ENCODE data around the gene LPCAT3.

Gene LPCAT3

DNA sequence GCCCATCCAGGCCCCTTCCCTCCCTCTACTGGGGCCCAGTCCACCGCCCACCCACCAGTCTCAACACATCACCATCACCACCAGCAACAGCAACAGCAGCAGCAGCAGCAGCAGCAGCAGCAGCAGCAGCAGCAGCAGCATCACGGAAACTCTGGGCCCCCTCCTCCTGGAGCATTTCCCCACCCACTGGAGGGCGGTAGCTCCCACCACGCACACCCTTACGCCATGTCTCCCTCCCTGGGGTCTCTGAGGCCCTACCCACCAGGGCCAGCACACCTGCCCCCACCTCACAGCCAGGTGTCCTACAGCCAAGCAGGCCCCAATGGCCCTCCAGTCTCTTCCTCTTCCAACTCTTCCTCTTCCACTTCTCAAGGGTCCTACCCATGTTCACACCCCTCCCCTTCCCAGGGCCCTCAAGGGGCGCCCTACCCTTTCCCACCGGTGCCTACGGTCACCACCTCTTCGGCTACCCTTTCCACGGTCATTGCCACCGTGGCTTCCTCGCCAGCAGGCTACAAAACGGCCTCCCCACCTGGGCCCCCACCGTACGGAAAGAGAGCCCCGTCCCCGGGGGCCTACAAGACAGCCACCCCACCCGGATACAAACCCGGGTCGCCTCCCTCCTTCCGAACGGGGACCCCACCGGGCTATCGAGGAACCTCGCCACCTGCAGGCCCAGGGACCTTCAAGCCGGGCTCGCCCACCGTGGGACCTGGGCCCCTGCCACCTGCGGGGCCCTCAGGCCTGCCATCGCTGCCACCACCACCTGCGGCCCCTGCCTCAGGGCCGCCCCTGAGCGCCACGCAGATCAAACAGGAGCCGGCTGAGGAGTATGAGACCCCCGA lies 81.4 kb downstream of the LPCAT3 start:
- FAIRE-seq = no peak

DNA sequence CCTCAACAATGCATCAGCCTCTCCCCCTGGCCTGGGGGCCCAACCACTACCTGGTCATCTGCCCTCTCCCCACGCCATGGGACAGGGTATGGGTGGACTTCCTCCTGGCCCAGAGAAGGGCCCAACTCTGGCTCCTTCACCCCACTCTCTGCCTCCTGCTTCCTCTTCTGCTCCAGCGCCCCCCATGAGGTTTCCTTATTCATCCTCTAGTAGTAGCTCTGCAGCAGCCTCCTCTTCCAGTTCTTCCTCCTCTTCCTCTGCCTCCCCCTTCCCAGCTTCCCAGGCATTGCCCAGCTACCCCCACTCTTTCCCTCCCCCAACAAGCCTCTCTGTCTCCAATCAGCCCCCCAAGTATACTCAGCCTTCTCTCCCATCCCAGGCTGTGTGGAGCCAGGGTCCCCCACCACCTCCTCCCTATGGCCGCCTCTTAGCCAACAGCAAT lies 82.1 kb downstream of the LPCAT3 start:
- no peak for FAIRE-seq

DNA sequence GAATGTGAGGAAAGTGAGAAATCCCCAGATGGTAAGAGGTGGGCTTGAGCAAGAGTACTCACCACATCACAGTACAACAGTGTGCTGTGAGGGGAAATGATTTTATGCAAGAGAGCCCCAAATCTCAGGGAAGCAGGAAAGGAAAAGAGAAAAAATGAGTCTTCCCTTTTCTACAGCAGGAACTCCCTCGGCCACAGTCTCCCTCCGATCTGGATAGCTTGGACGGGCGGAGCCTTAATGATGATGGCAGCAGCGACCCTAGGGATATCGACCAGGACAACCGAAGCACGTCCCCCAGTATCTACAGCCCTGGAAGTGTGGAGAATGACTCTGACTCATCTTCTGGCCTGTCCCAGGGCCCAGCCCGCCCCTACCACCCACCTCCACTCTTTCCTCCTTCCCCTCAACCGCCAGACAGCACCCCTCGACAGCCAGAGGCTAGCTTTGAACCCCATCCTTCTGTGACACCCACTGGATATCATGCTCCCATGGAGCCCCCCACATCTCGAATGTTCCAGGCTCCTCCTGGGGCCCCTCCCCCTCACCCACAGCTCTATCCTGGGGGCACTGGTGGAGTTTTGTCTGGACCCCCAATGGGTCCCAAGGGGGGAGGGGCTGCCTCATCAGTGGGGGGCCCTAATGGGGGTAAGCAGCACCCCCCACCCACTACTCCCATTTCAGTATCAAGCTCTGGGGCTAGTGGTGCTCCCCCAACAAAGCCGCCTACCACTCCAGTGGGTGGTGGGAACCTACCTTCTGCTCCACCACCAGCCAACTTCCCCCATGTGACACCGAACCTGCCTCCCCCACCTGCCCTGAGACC lies 82.7 kb downstream of the LPCAT3 start:
- FAIRE-seq = no peak

DNA sequence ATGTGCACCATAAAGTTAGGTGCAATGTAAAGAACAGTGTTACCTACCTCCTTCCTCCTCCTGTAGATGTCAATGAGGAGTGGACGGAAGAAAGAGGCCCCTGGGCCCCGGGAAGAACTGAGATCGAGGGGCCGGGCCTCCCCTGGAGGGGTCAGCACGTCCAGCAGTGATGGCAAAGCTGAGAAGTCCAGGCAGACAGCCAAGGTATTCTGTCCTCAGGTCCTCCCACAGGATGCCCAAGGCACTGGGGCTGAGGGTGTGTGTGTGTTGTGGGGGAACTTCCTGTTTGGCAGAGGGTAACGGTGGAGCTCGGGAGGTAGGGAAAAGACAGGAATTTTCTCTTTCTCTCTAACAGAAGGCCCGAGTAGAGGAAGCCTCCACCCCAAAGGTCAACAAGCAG lies 84.2 kb downstream of the LPCAT3 start:
- no peak for FAIRE-seq

DNA sequence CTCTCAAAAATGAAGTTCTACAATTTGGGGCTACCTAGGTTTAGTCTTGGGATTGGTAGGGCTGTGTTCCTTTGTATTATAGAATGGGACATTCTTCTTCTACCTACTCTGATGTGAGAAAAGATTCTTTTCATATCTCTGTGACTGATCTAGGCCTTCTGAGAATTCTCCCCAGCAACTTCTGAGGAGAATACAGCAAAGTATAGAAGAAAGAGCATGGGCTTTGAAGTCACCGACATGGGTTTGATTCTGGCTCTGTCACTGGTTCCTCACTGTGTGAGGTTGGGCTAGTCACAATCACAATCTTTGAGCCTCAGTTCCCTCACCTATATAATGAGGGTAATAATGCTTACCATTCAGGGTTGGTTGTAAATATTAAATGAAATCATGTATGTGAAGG lies 85.5 kb downstream of the LPCAT3 start:
- no peak for FAIRE-seq

DNA sequence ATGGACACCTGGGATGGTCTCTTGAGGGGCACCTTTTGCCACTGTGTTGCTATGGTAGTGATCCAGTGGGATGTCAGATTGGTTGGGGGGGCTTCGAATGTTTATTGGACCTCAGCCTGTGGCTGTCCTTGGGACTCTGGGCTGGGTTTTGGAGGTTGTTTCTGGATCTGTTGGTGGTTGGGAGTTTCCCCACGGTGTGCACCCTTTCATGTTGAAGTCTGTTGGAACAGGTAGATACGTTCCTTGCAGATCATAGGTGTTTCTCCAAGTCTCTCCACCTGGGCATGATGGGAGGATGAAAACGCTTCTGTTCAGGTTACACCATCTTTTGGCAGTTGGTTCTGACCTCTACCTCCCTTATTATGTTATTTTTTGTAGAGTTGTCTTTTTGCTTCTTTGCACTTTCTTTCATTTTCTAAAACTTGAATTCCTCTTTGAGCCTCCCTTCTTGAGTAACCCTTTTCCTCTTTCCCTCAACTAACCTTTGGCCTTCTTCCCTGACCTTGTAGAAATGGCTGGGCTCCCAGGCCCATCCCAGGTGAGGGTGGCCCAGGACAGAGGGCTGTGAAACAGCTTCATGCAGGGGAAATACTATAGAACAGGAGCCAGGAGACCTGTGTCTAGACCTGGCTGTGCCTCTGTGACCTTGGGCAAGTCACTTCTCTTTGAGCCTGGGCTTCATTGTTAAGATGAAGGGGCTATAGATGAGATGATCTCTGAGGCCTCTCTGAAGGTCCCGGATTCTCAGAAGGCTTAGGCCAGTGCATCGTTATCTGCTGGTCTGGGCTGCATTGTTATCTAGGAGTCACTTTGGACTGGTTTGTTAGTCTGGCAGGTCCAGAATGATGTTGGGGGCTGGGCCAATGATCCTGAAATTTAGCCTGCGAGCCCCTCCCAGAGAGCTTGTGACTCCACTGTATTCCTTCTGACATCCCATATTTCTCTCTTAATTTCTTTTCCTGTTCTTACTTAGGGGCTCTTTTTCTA lies 88.5 kb downstream of the LPCAT3 start:
- no peak for FAIRE-seq

DNA sequence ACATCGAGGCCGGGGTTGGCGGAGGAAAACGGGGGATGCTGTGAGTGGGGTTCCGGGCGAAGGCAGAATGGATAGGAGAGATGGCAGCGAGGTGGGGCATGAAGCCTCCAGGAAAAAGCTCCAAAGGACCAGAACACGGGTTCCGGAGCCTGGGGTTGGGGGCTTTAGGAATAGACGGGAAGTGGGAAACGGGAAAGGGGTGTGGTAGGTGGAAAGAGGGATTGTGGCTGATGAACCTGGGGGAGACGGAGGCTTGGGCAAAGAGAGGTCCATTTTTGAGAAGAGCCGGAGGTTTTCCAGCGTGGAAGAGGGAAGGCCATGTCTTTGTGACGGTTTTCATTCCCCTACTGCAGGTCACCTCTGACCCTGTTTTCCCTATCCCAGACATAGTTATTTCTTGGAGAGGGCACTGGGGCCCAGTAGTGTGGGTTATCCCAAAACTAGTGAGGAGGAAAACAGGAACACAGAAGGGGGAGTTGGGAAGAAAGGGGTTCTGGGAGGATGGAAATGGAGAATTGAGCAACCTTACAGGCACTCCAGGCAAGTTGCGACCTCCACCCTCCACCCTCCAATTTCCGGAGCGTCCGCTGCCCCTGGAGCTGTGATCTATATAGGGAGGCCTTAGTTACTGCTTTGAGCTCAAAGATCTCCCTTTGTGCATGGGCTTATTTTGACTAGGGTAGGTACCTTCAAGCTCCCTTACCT lies 89.4 kb downstream of the LPCAT3 start:
- no peak for FAIRE-seq

DNA sequence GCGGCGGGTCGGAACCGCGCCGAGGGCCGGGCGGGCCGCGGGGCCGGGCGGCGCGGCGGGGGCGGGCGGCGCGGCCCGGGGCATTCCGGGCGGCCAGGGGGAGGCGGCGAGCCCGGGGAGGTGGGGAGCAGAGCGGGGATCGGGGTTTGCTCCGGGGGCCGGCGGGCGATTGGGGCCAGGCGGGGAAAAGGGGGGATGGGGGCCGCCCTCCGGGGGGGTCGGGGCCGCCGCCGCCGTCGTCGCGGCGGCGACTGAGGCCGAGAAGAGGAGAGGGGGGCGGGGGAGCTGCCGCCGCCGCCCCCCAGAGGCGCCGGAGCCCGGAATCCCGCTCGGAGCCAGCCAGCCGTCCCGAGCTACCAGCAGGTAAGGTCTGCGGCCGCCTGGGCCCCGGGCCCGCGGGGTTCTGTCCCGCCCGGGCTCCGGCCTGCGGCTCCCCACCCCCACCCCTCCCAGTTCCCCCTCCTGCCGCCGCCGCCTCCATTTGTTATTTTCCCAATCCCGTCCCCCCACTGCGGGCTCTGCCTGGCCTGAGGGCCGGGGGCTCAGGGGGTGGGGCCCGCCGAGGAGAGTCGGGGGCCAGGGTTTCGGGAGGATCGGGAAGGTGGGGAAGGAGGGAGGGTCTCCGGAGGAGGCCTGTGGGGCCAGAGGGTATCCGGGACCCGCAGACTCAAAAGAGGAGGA lies 90.1 kb downstream of the LPCAT3 start:
- no peak for FAIRE-seq

DNA sequence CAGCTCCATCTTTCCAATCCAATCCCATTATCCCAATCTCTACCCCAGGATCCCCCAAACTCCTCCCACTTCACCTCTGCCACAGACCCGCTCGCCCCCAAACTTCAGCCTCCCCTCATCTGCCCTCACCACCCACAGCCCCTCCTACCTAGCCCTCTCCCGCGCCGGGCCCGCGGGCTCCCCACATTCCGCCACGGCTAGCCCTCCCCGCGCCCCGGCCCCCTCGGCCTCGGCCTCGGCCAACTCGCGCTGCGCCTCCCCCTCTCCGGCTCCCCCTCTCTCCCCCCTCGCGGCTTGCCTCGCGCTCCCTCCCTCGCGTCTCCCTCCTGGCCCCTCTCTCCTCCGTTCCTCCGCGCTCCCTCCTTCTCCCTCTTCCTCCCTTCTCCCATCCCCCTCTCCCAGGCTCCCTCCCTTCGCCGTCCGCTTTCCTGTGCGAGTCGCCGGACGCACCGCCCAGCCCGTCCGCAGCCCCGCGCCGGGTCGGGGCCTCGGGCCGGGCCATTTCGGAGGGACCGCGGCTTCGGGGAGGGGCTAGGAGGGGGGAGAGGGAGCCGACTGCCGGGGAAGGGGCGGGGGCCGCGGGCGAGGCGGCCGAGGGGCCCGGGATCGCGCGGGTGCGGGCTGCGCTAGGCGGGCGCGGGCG lies 90.8 kb downstream of the LPCAT3 start, which contains the start of gene ATN1:
Gene ATN1, plus strand, starts transcription at position 581 of the 643 bp plus-strand sequence. CDS start 6,043 bp downstream, outside the sequence.
- no peak for FAIRE-seq

All from endometrium (tissue), 2 donors.